Measurements from ENCODE around the gene PARD3.

GRCh38 chr10:34112171-34112782 is 702.8 kb downstream of the PARD3 start:
- TF ChIP-seq, protein P1, sequence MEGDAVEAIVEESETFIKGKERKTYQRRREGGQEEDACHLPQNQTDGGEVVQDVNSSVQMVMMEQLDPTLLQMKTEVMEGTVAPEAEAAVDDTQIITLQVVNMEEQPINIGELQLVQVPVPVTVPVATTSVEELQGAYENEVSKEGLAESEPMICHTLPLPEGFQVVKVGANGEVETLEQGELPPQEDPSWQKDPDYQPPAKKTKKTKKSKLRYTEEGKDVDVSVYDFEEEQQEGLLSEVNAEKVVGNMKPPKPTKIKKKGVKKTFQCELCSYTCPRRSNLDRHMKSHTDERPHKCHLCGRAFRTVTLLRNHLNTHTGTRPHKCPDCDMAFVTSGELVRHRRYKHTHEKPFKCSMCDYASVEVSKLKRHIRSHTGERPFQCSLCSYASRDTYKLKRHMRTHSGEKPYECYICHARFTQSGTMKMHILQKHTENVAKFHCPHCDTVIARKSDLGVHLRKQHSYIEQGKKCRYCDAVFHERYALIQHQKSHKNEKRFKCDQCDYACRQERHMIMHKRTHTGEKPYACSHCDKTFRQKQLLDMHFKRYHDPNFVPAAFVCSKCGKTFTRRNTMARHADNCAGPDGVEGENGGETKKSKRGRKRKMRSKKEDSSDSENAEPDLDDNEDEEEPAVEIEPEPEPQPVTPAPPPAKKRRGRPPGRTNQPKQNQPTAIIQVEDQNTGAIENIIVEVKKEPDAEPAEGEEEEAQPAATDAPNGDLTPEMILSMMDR (IDR thresholded peaks at IDR 0.05) = no peak
- TF ChIP-seq POLR2A (IDR thresholded peaks at IDR 0.05) = no peak
